GF-D8 (cell line): ENCODE results near the gene GLRA3.
"Not testable (repeated sequence)": the region's sequence is repeated elsewhere in the genome, so short reads cannot be mapped to it uniquely, and the experiment has no call there.

Experiments
- DNase-seq: peaks from one replicate; lab custom pipeline; 2025; lab: John Stamatoyannopoulos, UW

GLRA3 gene

GRCh38 chr4:174714393-174715211 lies 114.4 kb downstream of the GLRA3 start:
- no peak for DNase-seq

- DNase-seq, result no peak
Observed at GRCh38 chr4:174713821-174714220, 115.2 kb downstream of the GLRA3 start.

GRCh38 chr4:174713181-174713580 lies 115.9 kb downstream of the GLRA3 start:
- DNase-seq, result no peak

GRCh38 chr4:174709526-174709925 lies 119.5 kb downstream of the GLRA3 start:
- no peak for DNase-seq

GRCh38 chr4:174708381-174708780 lies 120.7 kb downstream of the GLRA3 start:
- no peak for DNase-seq

- no peak for DNase-seq
Observed at GRCh38 chr4:174707902-174708301, 121.1 kb downstream of the GLRA3 start.

- no peak for DNase-seq
Observed at GRCh38 chr4:174707051-174707676, 121.9 kb downstream of the GLRA3 start.

- no peak for DNase-seq
Observed at GRCh38 chr4:174702979-174703478, 126.0 kb downstream of the GLRA3 start.

GRCh38 chr4:174699654-174700053 lies 129.4 kb downstream of the GLRA3 start:
- DNase-seq, result no peak

GRCh38 chr4:174697896-174698295 lies 131.2 kb downstream of the GLRA3 start:
- no peak for DNase-seq

- no peak for DNase-seq
Observed at GRCh38 chr4:174697202-174697601, 131.8 kb downstream of the GLRA3 start.

- no peak for DNase-seq
Observed at GRCh38 chr4:174696657-174697056, 132.4 kb downstream of the GLRA3 start.

GRCh38 chr4:174691876-174692275 lies 137.2 kb downstream of the GLRA3 start:
- not testable (repeated sequence) for DNase-seq

- DNase-seq, result no peak
Observed at GRCh38 chr4:174690665-174691064, 138.4 kb downstream of the GLRA3 start.

GRCh38 chr4:174689618-174690017 lies 139.4 kb downstream of the GLRA3 start:
- DNase-seq, result no peak

- no peak for DNase-seq
Observed at GRCh38 chr4:174686826-174687225, 142.2 kb downstream of the GLRA3 start.

- no peak for DNase-seq
Observed at GRCh38 chr4:174681723-174682300, 147.2 kb downstream of the GLRA3 start.

GRCh38 chr4:174674305-174674840 lies 154.7 kb downstream of the GLRA3 start:
- DNase-seq, result no peak

GRCh38 chr4:174673865-174674264 lies 155.2 kb downstream of the GLRA3 start:
- DNase-seq, result no peak

- DNase-seq, result no peak
Observed at GRCh38 chr4:174672276-174672675, 156.8 kb downstream of the GLRA3 start.

- DNase-seq, result no peak
Observed at GRCh38 chr4:174669270-174669669, 159.8 kb downstream of the GLRA3 start.

GRCh38 chr4:174665799-174666198 lies 163.2 kb downstream of the GLRA3 start:
- DNase-seq, result no peak

GRCh38 chr4:174663216-174663615 lies 165.8 kb downstream of the GLRA3 start:
- no peak for DNase-seq
